Loucy (cell line): ENCODE data around the gene CCL20.

Experiments used
- H2AFZ ChIP-seq: fragments of 200-600 bp; sonication (generic); 2 replicates; pipeline ENCODE4 v1.6.0; 2016; ENCODE audit warnings: antibody characterized with exemption, mild to moderate bottlenecking, low read length, moderate library complexity
- H3F3A ChIP-seq: fragments of 200-600 bp; 2 replicates; pipeline ENCODE4 v1.6.0; 2016; ENCODE audit warnings: antibody characterized with exemption, low read depth, mild to moderate bottlenecking
- H3K27me3 ChIP-seq: fragments of 200-600 bp; sonication (generic); 2 replicates; pipeline ENCODE4 v1.6.1; 2014; ENCODE audit warnings: low read length, mild to moderate bottlenecking; ENCODE audit not compliant: insufficient read depth, poor library complexity, severe bottlenecking
- H3K36me3 ChIP-seq: fragments of 200-600 bp; sonication (generic); 2 replicates; pipeline ENCODE4 v1.6.1; 2016; ENCODE audit warnings: low read length; ENCODE audit not compliant: insufficient read depth
- H3K4me1 ChIP-seq: fragments of 200-600 bp; sonication (generic); 2 replicates; pipeline ENCODE4 v1.5.1; 2014; ENCODE audit warnings: low read length, mild to moderate bottlenecking; ENCODE audit not compliant: insufficient read depth, poor library complexity, severe bottlenecking
- H3K4me2 ChIP-seq: fragments of 200-600 bp; sonication (generic); 2 replicates; pipeline ENCODE4 v1.6.0; 2014; ENCODE audit warnings: antibody characterized with exemption, low read length, low read depth, mild to moderate bottlenecking; ENCODE audit not compliant: poor library complexity, severe bottlenecking
- H3K4me3 ChIP-seq: fragments of 200-600 bp; sonication (generic); 2 replicates; pipeline ENCODE4 v1.5.1; 2014; ENCODE audit warnings: low read length, mild to moderate bottlenecking, mixed read lengths; ENCODE audit not compliant: poor library complexity, severe bottlenecking
- H3K79me2 ChIP-seq: fragments of 200-600 bp; sonication (generic); 2 replicates; pipeline ENCODE4 v1.6.1; 2014; ENCODE audit warnings: low read length; ENCODE audit not compliant: insufficient read depth
- H3K9ac ChIP-seq: fragments of 200-600 bp; sonication (generic); 2 replicates; pipeline ENCODE4 v1.6.0; 2014; ENCODE audit warnings: mild to moderate bottlenecking, low read depth, low read length, moderate library complexity; ENCODE audit not compliant: poor library complexity, severe bottlenecking
- H3K9me2 ChIP-seq: fragments of 200-600 bp; sonication (generic); replicated peaks from 2 replicates; pipeline ENCODE4 v1.6.1; 2016; ENCODE audit warnings: low read depth, low read length, mixed read lengths
- H3K9me3 ChIP-seq: fragments of 200-600 bp; sonication (generic); 2 replicates; pipeline ENCODE4 v1.6.1; 2014; ENCODE audit warnings: mild to moderate bottlenecking, antibody characterized with exemption, low read length, low read depth; ENCODE audit not compliant: insufficient read depth
- H4K20me1 ChIP-seq: fragments of 200-600 bp; sonication (generic); 2 replicates; pipeline ENCODE4 v1.6.0; 2014; ENCODE audit warnings: antibody characterized with exemption, low read length, mild to moderate bottlenecking; ENCODE audit not compliant: insufficient read depth, poor library complexity, severe bottlenecking
- EZH2phosphoT487 ChIP-seq: fragments of 200-600 bp; IDR thresholded peaks from 2 replicates; pipeline ENCODE4 v1.6.1; 2018; ENCODE audit warnings: antibody characterized with exemption, mild to moderate bottlenecking, moderate library complexity, borderline replicate concordance
- TF ChIP-seq, protein P1 (sequence below): fragments of 200-600 bp; sonication (generic); conservative IDR thresholded peaks from 2 replicates; pipeline ENCODE4 v1.5.1; 2014; ENCODE audit warnings: mild to moderate bottlenecking, antibody characterized with exemption, low read length

CCL20 gene

DNA sequence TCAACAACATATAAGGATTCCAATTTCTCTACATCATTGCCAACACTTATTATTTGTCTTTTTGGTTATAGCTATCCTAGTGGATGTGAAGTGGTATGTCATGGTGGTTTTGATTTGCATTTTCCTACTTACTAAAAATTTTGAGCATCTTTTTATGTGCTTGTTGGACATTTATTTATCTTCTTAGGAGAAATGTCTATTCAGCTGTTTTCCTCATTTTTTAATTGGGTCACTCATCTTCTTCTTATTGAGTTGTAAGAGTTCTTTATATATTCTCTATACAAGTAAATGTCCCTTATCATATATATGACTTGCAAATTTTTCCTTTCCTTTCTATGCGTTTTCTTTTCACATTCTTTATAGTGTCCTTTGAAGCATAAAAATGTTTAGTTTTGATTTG, 4.7 kb upstream of the CCL20 start:
- no peak overlapping the region for H3K9ac ChIP-seq
- H3K9me2 ChIP-seq, result no peaks in the 10 kb centered on the region
- no peaks in the 10 kb centered on the region for H3K4me1 ChIP-seq
- no peak for TF ChIP-seq EZH2phosphoT487
- TF ChIP-seq, protein P1, sequence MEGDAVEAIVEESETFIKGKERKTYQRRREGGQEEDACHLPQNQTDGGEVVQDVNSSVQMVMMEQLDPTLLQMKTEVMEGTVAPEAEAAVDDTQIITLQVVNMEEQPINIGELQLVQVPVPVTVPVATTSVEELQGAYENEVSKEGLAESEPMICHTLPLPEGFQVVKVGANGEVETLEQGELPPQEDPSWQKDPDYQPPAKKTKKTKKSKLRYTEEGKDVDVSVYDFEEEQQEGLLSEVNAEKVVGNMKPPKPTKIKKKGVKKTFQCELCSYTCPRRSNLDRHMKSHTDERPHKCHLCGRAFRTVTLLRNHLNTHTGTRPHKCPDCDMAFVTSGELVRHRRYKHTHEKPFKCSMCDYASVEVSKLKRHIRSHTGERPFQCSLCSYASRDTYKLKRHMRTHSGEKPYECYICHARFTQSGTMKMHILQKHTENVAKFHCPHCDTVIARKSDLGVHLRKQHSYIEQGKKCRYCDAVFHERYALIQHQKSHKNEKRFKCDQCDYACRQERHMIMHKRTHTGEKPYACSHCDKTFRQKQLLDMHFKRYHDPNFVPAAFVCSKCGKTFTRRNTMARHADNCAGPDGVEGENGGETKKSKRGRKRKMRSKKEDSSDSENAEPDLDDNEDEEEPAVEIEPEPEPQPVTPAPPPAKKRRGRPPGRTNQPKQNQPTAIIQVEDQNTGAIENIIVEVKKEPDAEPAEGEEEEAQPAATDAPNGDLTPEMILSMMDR, result no peak
- no peaks in the 10 kb centered on the region for H4K20me1 ChIP-seq
- no peaks in the 10 kb centered on the region for H3K79me2 ChIP-seq
- H3K4me3 ChIP-seq, result no peak overlapping the region
- H3K27me3 ChIP-seq, result no peaks in the 10 kb centered on the region
- no peak overlapping the region for H2AFZ ChIP-seq
- no peaks in the 10 kb centered on the region for H3F3A ChIP-seq
- H3K4me2 ChIP-seq, result no peak overlapping the region
- no peaks in the 10 kb centered on the region for H3K9me3 ChIP-seq
- H3K36me3 ChIP-seq, result no peaks in the 10 kb centered on the region

DNA sequence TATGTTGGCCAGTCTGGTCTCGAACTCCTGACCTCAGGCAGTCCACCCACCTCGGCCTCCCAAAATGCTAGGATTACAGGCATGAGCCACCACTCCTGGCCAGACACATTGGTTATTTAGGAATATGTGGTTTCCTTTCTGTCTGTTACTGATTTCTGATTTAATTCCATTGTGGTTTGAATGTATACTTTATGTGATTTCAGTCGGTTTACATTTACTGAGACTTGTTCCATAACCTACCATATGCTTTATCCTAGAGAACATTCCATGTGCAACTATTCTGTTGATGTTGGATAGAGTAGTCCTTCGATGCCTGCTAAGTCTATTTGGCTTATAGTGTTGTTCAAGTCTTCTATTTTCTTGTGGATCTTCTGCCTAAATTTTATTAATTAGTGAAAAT, 1.6 kb upstream of the CCL20 start:
- Histone ChIP-seq H2AFZ (no peak overlapping the region), H3K4me2 (no peak overlapping the region), H3K36me3 (no peaks in the 10 kb centered on the region)

DNA sequence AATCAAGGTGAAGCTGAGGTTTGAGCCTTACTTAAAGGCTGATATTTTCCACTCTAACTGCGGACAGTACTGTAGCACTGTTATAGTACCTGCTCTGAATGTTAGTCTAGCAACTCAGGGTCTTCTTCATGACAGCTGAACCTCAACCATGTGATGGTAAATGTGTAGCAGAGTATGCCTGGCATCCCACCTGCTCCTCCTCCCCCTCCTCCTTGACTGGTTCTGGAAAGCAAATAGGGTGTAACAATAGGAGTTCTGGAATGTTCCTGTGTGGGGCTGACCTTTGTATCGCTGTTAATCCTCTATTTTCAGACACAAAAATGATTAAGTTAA, 447 bp upstream of the CCL20 start:
- Histone ChIP-seq H3K36me3 (no peaks in the 10 kb centered on the region), H2AFZ (no peak overlapping the region), H3K4me1 (no peaks in the 10 kb centered on the region), H3K9me3 (no peaks in the 10 kb centered on the region), H3K9me2 (no peaks in the 10 kb centered on the region), H3F3A (no peaks in the 10 kb centered on the region), H3K9ac (no peak overlapping the region), H3K4me2 (no peak overlapping the region), H4K20me1 (no peaks in the 10 kb centered on the region), H3K79me2 (no peaks in the 10 kb centered on the region), H3K4me3 (no peak overlapping the region), H3K27me3 (no peaks in the 10 kb centered on the region)
- TF ChIP-seq, protein P1, result no peak
- TF ChIP-seq EZH2phosphoT487, result no peak

More for the DNA sequence above, 1.6 kb upstream of the CCL20 start:
- H3K4me3 ChIP-seq, result no peak overlapping the region
- no peaks in the 10 kb centered on the region for H3K9me2 ChIP-seq
- H3K79me2 ChIP-seq, result no peaks in the 10 kb centered on the region
- H3K9ac ChIP-seq, result no peak overlapping the region
- no peaks in the 10 kb centered on the region for H3F3A ChIP-seq
- H4K20me1 ChIP-seq, result no peaks in the 10 kb centered on the region
- H3K4me1 ChIP-seq, result no peaks in the 10 kb centered on the region
- TF ChIP-seq, protein P1, result no peak
- no peak for TF ChIP-seq EZH2phosphoT487
- no peaks in the 10 kb centered on the region for H3K9me3 ChIP-seq
- H3K27me3 ChIP-seq, result no peaks in the 10 kb centered on the region
